Measurements from ENCODE around the gene CHRNB2.

The CHRNB2 gene

GRCh38 chr1:154591206-154591605 lies 23.6 kb downstream of the CHRNB2 start:
- ChIA-PET CTCF (interaction anchor here (1.7 kb wide), 1 partner anchor 287 kb away, joined by 3 read pairs; no protein-coding TSS in a partner anchor), POLR2A (interaction anchor here (1.2 kb wide), 1 partner anchor 15 kb away, joined by 3 read pairs; no protein-coding TSS in a partner anchor)
- H3K4me3 ChIP-seq (ENCODE audit: low read depth, low read length): no peak overlapping the region
- peaks cover 57 to 98% of the 10 kb centered on the region in 2 experiments for H3K36me3 ChIP-seq (ENCODE audit: control insufficient read depth in 2 of 2, insufficient read depth in 1 of 2, low read length in 2 of 2)
- no peak overlapping the region for H3K27ac ChIP-seq (ENCODE audit: extremely low read depth, low read depth, low read length)
- H3K9me3 ChIP-seq (ENCODE audit: control insufficient read depth, insufficient read depth, low read depth, low read length): no peaks in the 10 kb centered on the region
- no peaks in the 10 kb centered on the region for H3K4me1 ChIP-seq (ENCODE audit: control insufficient read depth, insufficient read depth, low read length)
- TF ChIP-seq ZNF48 (tag by site-specific recombination; IDR thresholded peaks at IDR 0.05): no peak
- no peak for TF ChIP-seq FEZF1 (tag by site-specific recombination; IDR thresholded peaks at IDR 0.05)
- TF ChIP-seq ZNF692 (tag by site-specific recombination; IDR thresholded peaks at IDR 0.05): no peak
- TF ChIP-seq ZSCAN23 (tag by site-specific recombination; IDR thresholded peaks at IDR 0.05): no peak
- no peak for TF ChIP-seq ZNF2 (tag by site-specific recombination; IDR thresholded peaks at IDR 0.05)
- TF ChIP-seq ZNF221 (tag by site-specific recombination; IDR thresholded peaks at IDR 0.05; ENCODE audit: borderline replicate concordance): no peak
- TF ChIP-seq ZNF175 (tag by site-specific recombination; IDR thresholded peaks at IDR 0.05): no peak
- TF ChIP-seq, protein P1, sequence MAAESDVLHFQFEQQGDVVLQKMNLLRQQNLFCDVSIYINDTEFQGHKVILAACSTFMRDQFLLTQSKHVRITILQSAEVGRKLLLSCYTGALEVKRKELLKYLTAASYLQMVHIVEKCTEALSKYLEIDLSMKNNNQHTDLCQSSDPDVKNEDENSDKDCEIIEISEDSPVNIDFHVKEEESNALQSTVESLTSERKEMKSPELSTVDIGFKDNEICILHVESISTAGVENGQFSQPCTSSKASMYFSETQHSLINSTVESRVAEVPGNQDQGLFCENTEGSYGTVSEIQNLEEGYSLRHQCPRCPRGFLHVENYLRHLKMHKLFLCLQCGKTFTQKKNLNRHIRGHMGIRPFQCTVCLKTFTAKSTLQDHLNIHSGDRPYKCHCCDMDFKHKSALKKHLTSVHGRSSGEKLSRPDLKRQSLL (tag by site-specific recombination; IDR thresholded peaks at IDR 0.05): no peak
- no peak for TF ChIP-seq ZNF23 (tag by site-specific recombination; IDR thresholded peaks at IDR 0.05; ENCODE audit: borderline replicate concordance)
- TF ChIP-seq SCRT1 (tag by site-specific recombination; IDR thresholded peaks at IDR 0.05; ENCODE audit: borderline replicate concordance): no peak

- no peaks in the 10 kb centered on the region for H3K4me1 ChIP-seq (ENCODE audit: control insufficient read depth, insufficient read depth, low read length)
- POLR2A ChIA-PET: no interaction called here
- CTCF ChIA-PET: interaction anchor here (0.7 to 1.2 kb wide), 2 partner anchors 34 kb away, joined by 3 read pairs; no protein-coding TSS in a partner anchor
- H3K9me3 ChIP-seq (ENCODE audit: control insufficient read depth, insufficient read depth, low read depth, low read length): no peaks in the 10 kb centered on the region
- H3K27ac ChIP-seq (ENCODE audit: extremely low read depth, low read depth, low read length): no peak overlapping the region
- H3K36me3 ChIP-seq (ENCODE audit: control insufficient read depth in 2 of 2, insufficient read depth in 1 of 2, low read length in 2 of 2): peaks cover 57 to 98% of the 10 kb centered on the region in 2 experiments
- H3K4me3 ChIP-seq (ENCODE audit: low read depth, low read length): no peak overlapping the region
- TF ChIP-seq ZFP69B (tag by site-specific recombination; IDR thresholded peaks at IDR 0.05): no peak
These were observed 25.8 kb downstream of the CHRNB2 start for GRCh38 chr1:154593390-154593789.

DNA sequence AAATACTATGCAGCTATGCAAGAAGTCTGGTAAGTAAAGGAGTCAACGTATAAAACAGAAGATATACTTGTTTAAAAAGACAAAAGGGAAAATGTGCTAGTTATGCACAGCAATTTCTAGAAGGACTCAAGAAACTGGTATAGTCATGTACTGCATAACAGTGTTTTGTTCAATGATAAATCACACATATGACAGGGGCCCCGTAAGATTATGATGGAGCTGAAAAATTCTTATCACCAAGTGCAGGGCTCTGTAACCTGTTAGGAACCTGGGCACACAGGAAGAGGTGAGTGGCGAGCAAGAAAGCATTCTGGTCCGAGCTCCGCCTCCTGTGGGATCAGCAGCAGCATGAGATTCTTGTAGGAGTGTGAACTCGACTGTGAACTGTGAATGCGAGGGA lies 27.2 kb downstream of the CHRNB2 start:
- H3K4me3 ChIP-seq (ENCODE audit: low read depth, low read length): no peak overlapping the region
- ChIA-PET POLR2A (interaction anchor here (1.1 kb wide), 1 partner anchor 10 kb away, joined by 3 read pairs; no protein-coding TSS in a partner anchor), CTCF (interaction anchor here (0.5 to 1.2 kb wide), 5 partner anchors 12 to 401 kb away, joined by 3 read pairs; no protein-coding TSS in a partner anchor)
- peaks cover 48 to 98% of the 10 kb centered on the region in 2 experiments for H3K36me3 ChIP-seq (ENCODE audit: control insufficient read depth in 2 of 2, insufficient read depth in 1 of 2, low read length in 2 of 2)
- no peaks in the 10 kb centered on the region for H3K4me1 ChIP-seq (ENCODE audit: control insufficient read depth, insufficient read depth, low read length)
- H3K27ac ChIP-seq (ENCODE audit: extremely low read depth, low read depth, low read length): no peak overlapping the region
- no peaks in the 10 kb centered on the region for H3K9me3 ChIP-seq (ENCODE audit: control insufficient read depth, insufficient read depth, low read depth, low read length)
- TF ChIP-seq, protein P2, sequence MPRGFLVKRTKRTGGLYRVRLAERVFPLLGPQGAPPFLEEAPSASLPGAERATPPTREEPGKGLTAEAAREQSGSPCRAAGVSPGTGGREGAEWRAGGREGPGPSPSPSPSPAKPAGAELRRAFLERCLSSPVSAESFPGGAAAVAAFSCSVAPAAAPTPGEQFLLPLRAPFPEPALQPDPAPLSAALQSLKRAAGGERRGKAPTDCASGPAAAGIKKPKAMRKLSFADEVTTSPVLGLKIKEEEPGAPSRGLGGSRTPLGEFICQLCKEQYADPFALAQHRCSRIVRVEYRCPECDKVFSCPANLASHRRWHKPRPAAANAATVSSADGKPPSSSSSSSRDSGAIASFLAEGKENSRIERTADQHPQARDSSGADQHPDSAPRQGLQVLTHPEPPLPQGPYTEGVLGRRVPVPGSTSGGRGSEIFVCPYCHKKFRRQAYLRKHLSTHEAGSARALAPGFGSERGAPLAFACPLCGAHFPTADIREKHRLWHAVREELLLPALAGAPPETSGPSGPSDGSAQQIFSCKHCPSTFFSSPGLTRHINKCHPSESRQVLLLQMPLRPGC (tag by site-specific recombination; IDR thresholded peaks at IDR 0.05): no peak
- TF ChIP-seq ZNF561 (tag by site-specific recombination; IDR thresholded peaks at IDR 0.05; ENCODE audit: borderline replicate concordance) (no peak), GLIS2 (tag by site-specific recombination; IDR thresholded peaks at IDR 0.05) (no peak), ZNF146 (tag by site-specific recombination; IDR thresholded peaks at IDR 0.05) (no peak), ZNF768 (tag by site-specific recombination; IDR thresholded peaks at IDR 0.05) (no peak), PBX3 (CRISPR knock-in tag; IDR thresholded peaks at IDR 0.05) (no peak), ZBTB20 (tag by site-specific recombination; IDR thresholded peaks at IDR 0.05) (no peak), TCF7L2 (IDR thresholded peaks at IDR 0.05; ENCODE audit: borderline replicate concordance, low read depth, low read length) (no peak), ZNF223 (tag by site-specific recombination; IDR thresholded peaks at IDR 0.05) (no peak), ZNF114 (tag by site-specific recombination; IDR thresholded peaks at IDR 0.05) (no peak), ZNF366 (tag by site-specific recombination; conservative IDR thresholded peaks at IDR 0.05) (no peak), ZNF132 (tag by site-specific recombination; IDR thresholded peaks at IDR 0.05; ENCODE audit: borderline replicate concordance) (no peak), ZNF324 (tag by site-specific recombination; IDR thresholded peaks at IDR 0.05) (no peak), RBAK (tag by site-specific recombination; IDR thresholded peaks at IDR 0.05) (no peak), ZNF660 (tag by site-specific recombination; IDR thresholded peaks at IDR 0.05) (no peak)
- TF ChIP-seq, protein P3, sequence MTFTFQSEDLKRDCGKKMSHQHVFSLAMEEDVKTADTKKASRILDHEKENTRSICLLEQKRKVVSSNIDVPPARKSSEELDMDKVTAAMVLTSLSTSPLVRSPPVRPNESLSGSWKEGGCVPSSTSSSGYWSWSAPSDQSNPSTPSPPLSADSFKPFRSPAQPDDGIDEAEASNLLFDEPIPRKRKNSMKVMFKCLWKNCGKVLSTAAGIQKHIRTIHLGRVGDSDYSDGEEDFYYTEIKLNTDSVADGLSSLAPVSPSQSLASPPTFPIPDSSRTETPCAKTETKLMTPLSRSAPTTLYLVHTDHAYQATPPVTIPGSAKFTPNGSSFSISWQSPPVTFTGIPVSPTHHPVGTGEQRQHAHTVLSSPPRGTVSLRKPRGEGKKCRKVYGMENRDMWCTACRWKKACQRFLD (tag by site-specific recombination; IDR thresholded peaks at IDR 0.05): no peak

All from HEK293 (cell line).